GM23248 (cell line): ENCODE data around the gene IFFO2.

ENCODE experiments used
- EZH2 ChIP-seq: fragments of 200-600 bp; sonication (generic); IDR thresholded peaks from 2 replicates; pipeline ENCODE4 v1.6.1; 2018; ENCODE audit warnings: antibody characterized with exemption, mild to moderate bottlenecking; ENCODE audit not compliant: insufficient read depth, poor library complexity, severe bottlenecking
- EZH2phosphoT487 ChIP-seq: fragments of 200-600 bp; sonication (generic); IDR thresholded peaks from 2 replicates; pipeline ENCODE4 v1.6.1; 2018; ENCODE audit warnings: antibody characterized with exemption, moderate library complexity, mild to moderate bottlenecking, low read depth; ENCODE audit not compliant: insufficient read depth

DNA sequence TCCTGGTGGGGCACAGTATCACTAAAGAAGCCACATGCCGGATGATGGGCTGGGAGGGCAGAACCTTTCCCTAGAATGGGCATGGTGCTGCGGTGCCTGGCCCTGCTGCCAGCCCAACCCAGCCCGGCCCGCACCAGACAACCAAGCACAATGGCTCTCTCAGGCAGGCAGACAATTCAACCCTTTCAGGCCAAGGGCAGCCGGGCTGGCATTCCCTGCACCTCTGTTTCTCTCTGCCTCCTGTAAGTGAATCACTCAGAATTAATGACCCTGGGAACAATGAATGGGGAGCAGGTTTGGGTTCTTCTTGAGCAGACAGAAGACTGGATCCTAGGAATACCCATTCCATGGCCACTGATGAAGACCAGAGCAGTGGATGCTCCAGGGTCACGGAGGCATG is 41.0 kb upstream of the IFFO2 start:
- TF ChIP-seq EZH2 (no peak), EZH2phosphoT487 (no peak)
